Trophoblast cell (in vitro differentiated cells and primary cell): Measurements from ENCODE around the gene UST.

ENCODE experiments used
- DNase-seq, 2 donors: peaks; one replicate each; pipeline ENCODE4 v3.0.0-alpha.2; 2016
- H2AFZ ChIP-seq: 2 replicates; pipeline ENCODE4 v1.6.1; 2013; ENCODE audit warnings: low read length, moderate library complexity, mild to moderate bottlenecking; ENCODE audit not compliant: insufficient read depth, poor library complexity
- H2AK5ac ChIP-seq: 2 replicates; pipeline ENCODE4 v1.6.1; 2013; ENCODE audit warnings: mild to moderate bottlenecking, low read length
- H2BK120ac ChIP-seq: 2 replicates; pipeline ENCODE4 v1.6.1; 2013; ENCODE audit warnings: low read length, mild to moderate bottlenecking, moderate library complexity; ENCODE audit not compliant: insufficient read depth, poor library complexity
- H2BK12ac ChIP-seq: 2 replicates; pipeline ENCODE4 v1.6.1; 2013; ENCODE audit warnings: mild to moderate bottlenecking, low read length, moderate library complexity
- H2BK5ac ChIP-seq: 2 replicates; pipeline ENCODE4 v1.6.1; 2013; ENCODE audit warnings: low read length, low read depth, moderate library complexity, mild to moderate bottlenecking; ENCODE audit not compliant: poor library complexity
- H3K14ac ChIP-seq: 2 replicates; pipeline ENCODE4 v1.6.1; 2013; ENCODE audit warnings: mild to moderate bottlenecking, low read length
- H3K18ac ChIP-seq: 2 replicates; pipeline ENCODE4 v1.6.1; 2013; ENCODE audit warnings: mild to moderate bottlenecking, low read length
- H3K23ac ChIP-seq: 2 replicates; pipeline ENCODE4 v1.6.1; 2013; ENCODE audit warnings: low read length
- H3K27ac ChIP-seq: 2 replicates; pipeline ENCODE4 v1.5.1; 2013; ENCODE audit warnings: low read depth, mild to moderate bottlenecking, inconsistent platforms, low read length, moderate library complexity
- H3K27me3 ChIP-seq: 2 replicates; pipeline ENCODE4 v1.6.1; 2013; ENCODE audit warnings: inconsistent platforms, mild to moderate bottlenecking, low read length, moderate library complexity; ENCODE audit not compliant: insufficient read depth
- H3K36me3 ChIP-seq, 2 experiments: 1 replicate in 1 of 2; 2 replicates in 1 of 2; pipeline ENCODE4 v1.6.1; 2013; ENCODE audit warnings: low read length in 2 of 2, mild to moderate bottlenecking in 2 of 2, moderate library complexity in 1 of 2; ENCODE audit not compliant: insufficient read depth in 2 of 2, control insufficient read depth in 1 of 2
- H3K4ac ChIP-seq: 2 replicates; pipeline ENCODE4 v1.6.1; 2013; ENCODE audit warnings: low read depth, mild to moderate bottlenecking, low read length, moderate library complexity
- H3K4me1 ChIP-seq, 2 experiments: 1 replicate in 1 of 2; 2 replicates in 1 of 2; pipeline ENCODE4 v1.6.1; 2013; ENCODE audit warnings: low read length in 2 of 2, mild to moderate bottlenecking in 2 of 2, moderate library complexity in 1 of 2; ENCODE audit not compliant: insufficient read depth in 2 of 2, control insufficient read depth in 1 of 2
- H3K4me2 ChIP-seq: 2 replicates; pipeline ENCODE4 v1.6.1; 2013; ENCODE audit warnings: inconsistent platforms, mild to moderate bottlenecking, low read length, moderate library complexity
- H3K4me3 ChIP-seq: 2 replicates; pipeline ENCODE4 v1.5.1; 2013; ENCODE audit warnings: mild to moderate bottlenecking, low read depth, low read length, inconsistent platforms
- H3K79me1 ChIP-seq: one replicate; pipeline ENCODE4 v1.6.1; 2013; ENCODE audit warnings: low read length
- H3K79me2 ChIP-seq: 2 replicates; pipeline ENCODE4 v1.6.1; 2013; ENCODE audit warnings: low read length, mild to moderate bottlenecking; ENCODE audit not compliant: control insufficient read depth, insufficient read depth, poor library complexity
- H3K9ac ChIP-seq: 2 replicates; pipeline ENCODE4 v1.6.1; 2013; ENCODE audit warnings: mild to moderate bottlenecking, low read length
- H3K9me3 ChIP-seq: 2 replicates; pipeline ENCODE4 v1.6.1; 2013; ENCODE audit warnings: low read depth, mild to moderate bottlenecking, control low read depth, inconsistent platforms, low read length; ENCODE audit not compliant: insufficient read depth
- H4K12ac ChIP-seq: 2 replicates; pipeline ENCODE4 v1.6.1; 2013; ENCODE audit warnings: low read depth, mild to moderate bottlenecking, low read length, moderate library complexity
- H4K8ac ChIP-seq: 2 replicates; pipeline ENCODE4 v1.6.1; 2013; ENCODE audit warnings: low read depth, mild to moderate bottlenecking, low read length, moderate library complexity
- H4K91ac ChIP-seq: one replicate; pipeline ENCODE4 v1.6.1; 2013; ENCODE audit warnings: low read depth, mild to moderate bottlenecking, low read length, moderate library complexity
- WGBS: extraction: QIAGEN DNeasy Blood & Tissue Kit; methylation state at CpG from one replicate; pipeline ENCODE4 v1.1.7; 2013; ENCODE audit warnings: missing lambda C conversion rate; ENCODE audit not compliant: insufficient read length, insufficient coverage; ENCODE audit errors: extremely low coverage; 5-methylcytosine and 5-hydroxymethylcytosine counted together

Gene UST

GRCh38 chr6:148989585-148989984 is 242.8 kb downstream of the UST start:
- H3K79me2 ChIP-seq = no peaks in the 10 kb centered on the region
- no peaks in the 10 kb centered on the region for H3K27me3 ChIP-seq
- H3K4me2 ChIP-seq = no peak overlapping the region
- no peak overlapping the region for H3K14ac ChIP-seq
- no peak overlapping the region for H4K12ac ChIP-seq
- H4K91ac ChIP-seq = no peak overlapping the region
- H3K9ac ChIP-seq = no peak overlapping the region
- H3K18ac ChIP-seq = no peak overlapping the region
- no CpG with 5 or more reads among the region's 1 CpG for WGBS
- DNase-seq = no peak
- H2BK5ac ChIP-seq = no peak overlapping the region
- H3K79me1 ChIP-seq = no peaks in the 10 kb centered on the region
- no peak overlapping the region for H2BK120ac ChIP-seq
- H3K23ac ChIP-seq = no peak overlapping the region
- no peak overlapping the region for H4K8ac ChIP-seq
- no peak overlapping the region for H3K4me3 ChIP-seq
- no peak overlapping the region for H3K27ac ChIP-seq
- no peaks in the 10 kb centered on the region for H3K36me3 ChIP-seq
- no peaks in the 10 kb centered on the region for H3K4me1 ChIP-seq
- H2AK5ac ChIP-seq = no peak overlapping the region
- H3K9me3 ChIP-seq = no peaks in the 10 kb centered on the region
- H3K4ac ChIP-seq = no peak overlapping the region
- no peak overlapping the region for H2BK12ac ChIP-seq
- no peak overlapping the region for H2AFZ ChIP-seq

GRCh38 chr6:148990403-148990802 is 243.6 kb downstream of the UST start:
- no peak overlapping the region for H3K4ac ChIP-seq
- H3K79me2 ChIP-seq = no peaks in the 10 kb centered on the region
- no peaks in the 10 kb centered on the region for H3K27me3 ChIP-seq
- H3K9me3 ChIP-seq = no peaks in the 10 kb centered on the region
- DNase-seq = no peak
- no peak overlapping the region for H4K12ac ChIP-seq
- no peaks in the 10 kb centered on the region for H3K36me3 ChIP-seq
- H4K91ac ChIP-seq = no peak overlapping the region
- H3K9ac ChIP-seq = no peak overlapping the region
- H2BK5ac ChIP-seq = no peak overlapping the region
- no peak overlapping the region for H2AK5ac ChIP-seq
- H2AFZ ChIP-seq = no peak overlapping the region
- H3K4me3 ChIP-seq = no peak overlapping the region
- H3K4me1 ChIP-seq = no peaks in the 10 kb centered on the region
- no peaks in the 10 kb centered on the region for H3K79me1 ChIP-seq
- no peak overlapping the region for H4K8ac ChIP-seq
- no peak overlapping the region for H3K14ac ChIP-seq
- H3K18ac ChIP-seq = no peak overlapping the region
- H3K27ac ChIP-seq = no peak overlapping the region
- H2BK12ac ChIP-seq = no peak overlapping the region
- H2BK120ac ChIP-seq = no peak overlapping the region
- WGBS = no CpG with 5 or more reads among the region's 6 CpGs
- no peak overlapping the region for H3K23ac ChIP-seq
- no peak overlapping the region for H3K4me2 ChIP-seq

- Histone ChIP-seq H3K79me2 (no peaks in the 10 kb centered on the region), H3K9ac (no peak overlapping the region), H3K9me3 (peaks cover 4% of the 10 kb centered on the region), H3K4me1 (peaks cover 0 to 2% of the 10 kb centered on the region in 2 experiments), H3K14ac (no peak overlapping the region), H2AFZ (no peak overlapping the region), H4K91ac (no peak overlapping the region), H4K8ac (no peak overlapping the region), H3K4me3 (no peak overlapping the region), H3K27me3 (no peaks in the 10 kb centered on the region), H2AK5ac (no peak overlapping the region), H3K79me1 (no peaks in the 10 kb centered on the region), H3K27ac (no peak overlapping the region), H2BK12ac (no peak overlapping the region), H3K23ac (no peak overlapping the region), H3K4ac (no peak overlapping the region), H3K4me2 (no peak overlapping the region), H3K36me3 (no peaks in the 10 kb centered on the region), H2BK5ac (no peak overlapping the region), H2BK120ac (no peak overlapping the region), H4K12ac (no peak overlapping the region), H3K18ac (no peak overlapping the region)
- no peak for DNase-seq
- WGBS = no CpG with 5 or more reads among the region's 1 CpG
Measured at GRCh38 chr6:148996815-148997214, 250.0 kb downstream of the UST start.

DNA sequence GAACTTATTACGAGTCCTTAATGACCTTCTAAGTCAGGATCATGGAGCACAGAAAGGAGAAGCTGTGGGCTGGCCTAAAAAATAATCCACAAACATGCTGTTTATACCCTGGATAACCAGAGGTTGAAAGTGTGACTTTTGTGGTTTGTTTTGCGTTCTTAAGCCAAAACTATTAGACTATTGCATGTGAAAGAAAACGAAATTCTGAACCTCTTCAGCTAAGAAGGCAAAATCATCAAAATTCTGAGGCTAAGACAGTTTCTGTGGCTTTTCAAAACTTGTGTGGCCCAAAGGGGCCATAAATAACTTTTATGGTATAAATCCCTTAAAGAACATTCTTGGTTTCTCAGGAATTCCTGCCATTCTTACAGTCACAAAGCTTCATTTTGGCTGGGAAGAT is 251.0 kb downstream of the UST start:
- H4K8ac ChIP-seq = no peak overlapping the region
- no peak overlapping the region for H3K27ac ChIP-seq
- H3K18ac ChIP-seq = no peak overlapping the region
- H4K91ac ChIP-seq = no peak overlapping the region
- H3K36me3 ChIP-seq = no peaks in the 10 kb centered on the region
- WGBS = no CpG with 5 or more reads among the region's 3 CpGs
- no peak for DNase-seq
- no peak overlapping the region for H4K12ac ChIP-seq
- H3K4me2 ChIP-seq = no peak overlapping the region
- no peak overlapping the region for H3K9ac ChIP-seq
- H2AFZ ChIP-seq = no peak overlapping the region
- H3K14ac ChIP-seq = no peak overlapping the region
- H3K9me3 ChIP-seq = peaks cover 4% of the 10 kb centered on the region
- no peak overlapping the region for H2BK120ac ChIP-seq
- H2AK5ac ChIP-seq = no peak overlapping the region
- peaks cover 0 to 2% of the 10 kb centered on the region in 2 experiments for H3K4me1 ChIP-seq
- no peak overlapping the region for H3K4ac ChIP-seq
- no peaks in the 10 kb centered on the region for H3K79me2 ChIP-seq
- no peak overlapping the region for H2BK5ac ChIP-seq
- H3K27me3 ChIP-seq = no peaks in the 10 kb centered on the region
- no peak overlapping the region for H3K4me3 ChIP-seq
- H2BK12ac ChIP-seq = no peak overlapping the region
- H3K23ac ChIP-seq = no peak overlapping the region
- H3K79me1 ChIP-seq = no peaks in the 10 kb centered on the region
